Upper lobe of left lung (tissue), 4 donors: ENCODE results near the gene RAD21L1.

Experiments used
- CTCF ChIP-seq, 6 experiments: fragments of 450-650 bp in 4 of 6; fragments of 200-600 bp in 2 of 6; sonication (generic) in 2 of 6; IDR thresholded peaks; one replicate each; pipeline ENCODE4 v1.5.1; 2016 to 2019; ENCODE audit warnings: antibody characterized with exemption in 6 of 6
- EP300 ChIP-seq, 4 donors: sonication (generic); formaldehyde crosslinking; IDR thresholded peaks; one replicate each; pipeline ENCODE4 v1.5.1; 2017; ENCODE audit warnings: antibody characterized with exemption in 4 of 4, control low read depth in 2 of 4
- POLR2A ChIP-seq, 4 donors: fragments of 450-650 bp; IDR thresholded peaks; one replicate each; pipeline ENCODE4 v1.5.1; 2016 to 2017; ENCODE audit warnings: antibody characterized with exemption in 4 of 4, mild to moderate bottlenecking in 2 of 4
- POLR2AphosphoS5 ChIP-seq, 2 donors: sonication (generic); formaldehyde crosslinking; IDR thresholded peaks; one replicate each; pipeline ENCODE4 v1.5.1; 2017; ENCODE audit warnings: antibody characterized with exemption in 2 of 2

- no peak for TF ChIP-seq CTCF (IDR thresholded peaks at IDR 0.05)
- no peak for TF ChIP-seq POLR2AphosphoS5 (IDR thresholded peaks at IDR 0.05)
- no peak for TF ChIP-seq POLR2A (IDR thresholded peaks at IDR 0.05)
- peak in 1 of 4 donors; percentile 19 for TF ChIP-seq EP300 (IDR thresholded peaks at IDR 0.05)
These were observed 73.2 kb downstream of the RAD21L1 start for GRCh38 chr20:1298888-1299511.
